Lower leg skin (tissue), 4 donors: ENCODE data around the gene SEC61B. TPM values are rescaled to one million over a fixed set of nuclear protein-coding genes. Genes with fewer than 3 reads are reported as not detected.

ENCODE experiments used
- DNase-seq, 2 donors: peaks; one replicate each; pipeline ENCODE4 v3.0.0-alpha.2; 2019; ENCODE audit warnings: low spot score in 2 of 2
- H3K4me3 ChIP-seq: fragments of 200-600 bp; sonication (generic); 2 replicates; pipeline ENCODE4 v1.5.1; 2017; ENCODE audit warnings: mild to moderate bottlenecking, low read depth; ENCODE audit not compliant: poor library complexity, severe bottlenecking
- POLR2A ChIP-seq, 2 donors: fragments of 450-650 bp; IDR thresholded peaks; one replicate each; pipeline ENCODE4 v1.6.1; 2016 to 2017; ENCODE audit warnings: antibody characterized with exemption in 2 of 2, mild to moderate bottlenecking in 1 of 2, moderate library complexity in 1 of 2
- WGBS, 2 donors: methylation state at CpG; one replicate each; pipeline ENCODE4 v1.1.5; 2018; 5-methylcytosine and 5-hydroxymethylcytosine counted together
- intact Hi-C: fragments of 100-400 bp; cut with DNase I; formaldehyde crosslinking; loops from one replicate; pipeline ENCODE4 v1.15.0; 2023; ENCODE audit warnings: low total_unique reads
- total RNA-seq, 4 donors: library from RNA; depleted of rRNA; stranded (reverse); fragments of >200 nt; gene quantifications; one replicate each; pipeline ENCODE4 v1.1.0, GENCODE V29; 2016
- TF ChIP-seq, protein P1 (sequence below), 3 donors: fragments of 450-650 bp; IDR thresholded peaks; one replicate each; pipeline ENCODE4 v1.5.1; 2016; ENCODE audit warnings: antibody characterized with exemption in 3 of 3, mild to moderate bottlenecking in 3 of 3, moderate library complexity in 2 of 3

SEC61B gene
- total RNA-seq, 4 donors from 2014 or later = 58.6 to 82.0 (median 75.4) TPM

DNA sequence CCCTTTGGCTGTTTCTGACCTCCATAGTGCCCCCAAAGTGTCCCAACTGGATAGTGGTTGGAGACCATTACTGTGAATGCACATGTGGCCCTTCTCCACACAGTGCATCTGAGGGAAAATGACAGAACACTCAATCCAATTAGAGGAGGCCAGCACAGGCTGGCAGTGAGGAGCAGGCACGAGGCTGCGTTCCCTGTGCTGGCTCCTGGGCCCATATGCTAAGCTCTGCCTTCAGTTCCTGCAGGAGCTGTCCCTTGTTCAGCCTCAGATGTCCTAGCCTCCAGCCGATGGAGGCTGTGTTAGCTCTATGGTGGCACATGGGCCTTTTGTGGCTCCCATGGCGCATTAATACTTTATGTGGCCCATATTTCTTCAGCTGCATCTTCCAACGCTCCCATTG lies 36.1 kb upstream of the SEC61B start:
- no peak overlapping the region for H3K4me3 ChIP-seq
- TF ChIP-seq, protein P1, sequence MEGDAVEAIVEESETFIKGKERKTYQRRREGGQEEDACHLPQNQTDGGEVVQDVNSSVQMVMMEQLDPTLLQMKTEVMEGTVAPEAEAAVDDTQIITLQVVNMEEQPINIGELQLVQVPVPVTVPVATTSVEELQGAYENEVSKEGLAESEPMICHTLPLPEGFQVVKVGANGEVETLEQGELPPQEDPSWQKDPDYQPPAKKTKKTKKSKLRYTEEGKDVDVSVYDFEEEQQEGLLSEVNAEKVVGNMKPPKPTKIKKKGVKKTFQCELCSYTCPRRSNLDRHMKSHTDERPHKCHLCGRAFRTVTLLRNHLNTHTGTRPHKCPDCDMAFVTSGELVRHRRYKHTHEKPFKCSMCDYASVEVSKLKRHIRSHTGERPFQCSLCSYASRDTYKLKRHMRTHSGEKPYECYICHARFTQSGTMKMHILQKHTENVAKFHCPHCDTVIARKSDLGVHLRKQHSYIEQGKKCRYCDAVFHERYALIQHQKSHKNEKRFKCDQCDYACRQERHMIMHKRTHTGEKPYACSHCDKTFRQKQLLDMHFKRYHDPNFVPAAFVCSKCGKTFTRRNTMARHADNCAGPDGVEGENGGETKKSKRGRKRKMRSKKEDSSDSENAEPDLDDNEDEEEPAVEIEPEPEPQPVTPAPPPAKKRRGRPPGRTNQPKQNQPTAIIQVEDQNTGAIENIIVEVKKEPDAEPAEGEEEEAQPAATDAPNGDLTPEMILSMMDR (IDR thresholded peaks at IDR 0.05) = no peak
- no peak for TF ChIP-seq POLR2A (IDR thresholded peaks at IDR 0.05)
- WGBS, 2 donors = 81 to 91% methylated on average over 5 of the region's 5 CpGs
- DNase-seq = peak in 1 of 2 donors; percentile 48
- intact Hi-C loops = loop anchor here (10.0 kb wide), 1 partner anchor 1249 kb away; no protein-coding TSS in a partner anchor

DNA sequence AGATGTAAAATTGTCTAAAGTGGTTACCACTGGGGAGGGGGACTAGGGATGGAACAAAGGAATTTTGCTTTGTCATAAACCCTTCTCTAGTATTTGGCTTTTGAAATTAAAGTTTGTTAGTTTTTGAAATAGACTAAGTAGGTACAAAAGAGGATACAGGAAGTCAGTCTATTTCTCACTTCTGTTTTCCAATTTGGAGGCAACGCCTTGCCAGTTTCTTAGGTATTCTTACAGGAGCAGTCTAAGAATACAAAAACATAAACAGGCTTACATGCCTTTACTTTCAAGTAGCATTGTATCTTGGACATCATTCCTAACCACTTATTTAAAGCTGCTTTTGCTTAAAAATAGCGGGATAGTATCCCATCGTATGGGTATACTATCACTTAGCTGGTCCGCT lies 34.8 kb upstream of the SEC61B start:
- no peak for DNase-seq
- TF ChIP-seq, protein P1 (IDR thresholded peaks at IDR 0.05) = no peak
- TF ChIP-seq POLR2A (IDR thresholded peaks at IDR 0.05) = no peak
- H3K4me3 ChIP-seq = no peak overlapping the region
- WGBS, 2 donors = 77 to 88% methylated on average over 4 of the region's 4 CpGs
- intact Hi-C loops = loop anchor here (10.0 kb wide), 1 partner anchor 1247 kb away; no protein-coding TSS in a partner anchor

DNA sequence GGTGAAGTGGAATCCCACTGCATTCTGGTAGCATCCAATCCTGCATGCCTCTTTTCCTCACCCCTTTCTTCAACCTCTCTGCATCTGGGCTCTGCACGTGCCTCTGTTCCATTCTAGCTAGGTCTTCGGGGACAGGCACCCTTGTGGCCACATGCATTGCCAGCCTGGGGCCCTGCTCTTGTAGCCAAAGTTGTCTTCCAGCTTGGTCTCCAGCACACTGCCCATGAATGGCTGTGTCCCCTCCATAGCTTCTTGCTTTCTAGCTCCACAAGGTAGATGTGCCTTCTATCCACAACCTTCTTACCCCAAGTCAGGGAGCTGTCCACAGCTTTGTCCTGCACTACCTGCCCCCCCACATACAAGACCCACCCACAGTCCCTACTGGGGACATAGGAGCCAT lies 32.9 kb upstream of the SEC61B start:
- DNase-seq = peak in 1 of 2 donors; percentile 65
- WGBS, 2 donors = 61 to 80% methylated on average over 2 of the region's 2 CpGs
- no peak overlapping the region for H3K4me3 ChIP-seq
- no peak for TF ChIP-seq POLR2A (IDR thresholded peaks at IDR 0.05)
- TF ChIP-seq, protein P1 (IDR thresholded peaks at IDR 0.05) = no peak
- intact Hi-C loops = loop anchor here (10.0 kb wide), 1 partner anchor 1246 kb away; no protein-coding TSS in a partner anchor

DNA sequence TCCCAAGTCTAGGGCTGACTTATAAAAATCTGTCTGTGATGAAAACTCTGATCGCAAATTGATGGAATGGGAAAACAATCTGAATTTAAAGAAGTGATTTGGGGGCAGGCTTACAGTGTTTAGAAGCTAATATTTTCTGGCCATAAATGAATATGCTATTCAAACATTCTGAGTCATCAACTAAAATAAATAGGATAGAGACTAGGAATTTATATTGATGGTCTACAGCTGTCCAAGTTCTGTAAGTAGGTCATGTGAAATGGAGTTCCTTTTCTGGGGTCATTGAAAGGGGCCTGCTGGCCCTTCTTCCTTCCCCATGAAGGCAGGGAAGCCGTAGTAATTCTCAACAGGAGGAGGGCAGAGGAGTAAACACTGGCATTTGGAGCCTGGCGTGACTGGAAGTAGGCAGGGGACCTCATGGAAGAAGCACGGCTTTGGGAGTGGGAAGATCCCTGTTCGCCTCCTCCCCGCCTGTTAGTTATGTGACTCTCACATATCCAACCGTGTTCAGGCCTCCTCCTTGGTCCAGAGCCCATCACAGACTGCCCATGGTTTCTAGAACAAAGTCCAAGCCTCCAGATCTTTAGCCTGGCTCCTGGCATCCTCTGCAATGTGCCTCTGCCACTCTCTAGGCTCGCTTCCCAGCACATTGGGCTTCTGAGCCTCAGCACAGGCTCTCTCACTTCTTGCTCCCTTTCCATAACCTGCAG lies 32.0 kb upstream of the SEC61B start:
- peak in 1 of 2 donors; percentile 75 for DNase-seq
- TF ChIP-seq POLR2A (IDR thresholded peaks at IDR 0.05) = no peak
- TF ChIP-seq, protein P1 (IDR thresholded peaks at IDR 0.05) = no peak
- H3K4me3 ChIP-seq = no peak overlapping the region
- intact Hi-C loops = loop anchor here (10.0 kb wide), 1 partner anchor 1245 kb away; no protein-coding TSS in a partner anchor
- 78 to 80% methylated on average over 8 of the region's 8 CpGs for WGBS, 2 donors

DNA sequence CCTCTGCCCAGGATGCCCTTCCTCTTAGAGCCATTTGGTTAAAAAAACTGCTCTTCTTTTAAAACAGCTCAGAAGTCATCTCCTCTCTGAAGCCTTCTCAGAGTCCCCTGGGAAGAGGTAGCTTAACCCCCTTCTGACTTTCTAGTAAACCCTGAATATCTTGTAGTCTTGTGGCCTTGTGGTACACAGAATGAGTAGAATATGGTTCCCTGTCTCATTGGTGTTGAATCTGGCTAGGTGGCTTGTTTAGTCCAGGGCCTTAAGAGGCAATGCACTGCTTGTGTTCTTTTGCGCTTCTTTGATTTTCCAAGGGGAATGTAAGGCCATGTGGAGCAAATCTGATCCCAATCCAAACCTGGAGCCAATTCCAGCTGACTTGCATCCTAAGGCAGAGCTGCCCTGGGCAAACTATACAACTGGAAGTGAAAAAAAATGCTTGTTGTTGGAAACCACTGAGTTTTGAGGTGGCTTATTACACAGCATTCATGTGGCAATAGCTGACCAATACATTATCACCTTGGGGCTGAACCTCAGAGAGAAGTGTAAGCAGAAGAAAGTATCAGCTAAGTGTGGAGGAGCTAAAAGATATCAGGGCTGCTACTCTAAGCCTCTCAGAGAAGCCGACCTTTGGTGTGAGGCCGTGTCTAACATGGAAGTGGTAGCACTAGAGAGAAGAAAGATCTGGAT lies 31.3 kb upstream of the SEC61B start:
- DNase-seq = peak in 1 of 2 donors; percentile 26
- intact Hi-C loops = no loop called here
- H3K4me3 ChIP-seq = no peak overlapping the region
- no peak for TF ChIP-seq POLR2A (IDR thresholded peaks at IDR 0.05)
- TF ChIP-seq, protein P1 (IDR thresholded peaks at IDR 0.05) = no peak
- WGBS, 2 donors = 96 to 98% methylated on average over 3 of the region's 3 CpGs
